Measurements from ENCODE around the gene UTP11.
"Not testable (repeated sequence)": the region's sequence is repeated elsewhere in the genome, so short reads cannot be mapped to it uniquely, and the experiment has no call there.

The UTP11 gene

GRCh38 chr1:38027201-38028104, 14.9 kb downstream of the UTP11 start:
- DNase-seq (ENCODE audit: low read depth in 2 of 2) = no peak

GRCh38 chr1:38028105-38028591, 15.6 kb downstream of the UTP11 start:
- peak; percentile 65 to 78 for DNase-seq (ENCODE audit: low read depth in 2 of 2)

- DNase-seq (ENCODE audit: low read depth in 2 of 2) = no peak
Measured at GRCh38 chr1:38028671-38029070, 16.1 kb downstream of the UTP11 start.

GRCh38 chr1:38029081-38029681, 16.6 kb downstream of the UTP11 start:
- no peak for DNase-seq (ENCODE audit: low read depth in 2 of 2)

GRCh38 chr1:38029685-38030511, 17.4 kb downstream of the UTP11 start:
- peak; percentile 65 to 74 for DNase-seq (ENCODE audit: low read depth in 2 of 2)

- no peak for DNase-seq (ENCODE audit: low read depth in 2 of 2)
Measured at GRCh38 chr1:38030596-38031512, 18.3 kb downstream of the UTP11 start.

- no peak for DNase-seq (ENCODE audit: low read depth in 2 of 2)
Measured at GRCh38 chr1:38031513-38031866, 19.0 kb downstream of the UTP11 start.

GRCh38 chr1:38032992-38033391, 20.5 kb downstream of the UTP11 start:
- not testable (repeated sequence) for DNase-seq (ENCODE audit: low read depth in 2 of 2)

- DNase-seq (ENCODE audit: low read depth in 2 of 2) = no peak
Measured at GRCh38 chr1:38034871-38035270, 22.3 kb downstream of the UTP11 start.

GRCh38 chr1:38037221-38037939, 24.8 kb downstream of the UTP11 start:
- DNase-seq (ENCODE audit: low read depth in 2 of 2) = no peak

GRCh38 chr1:38038861-38039260, 26.3 kb downstream of the UTP11 start:
- DNase-seq (ENCODE audit: low read depth in 2 of 2) = no peak

- DNase-seq (ENCODE audit: low read depth in 2 of 2) = no peak
Measured at GRCh38 chr1:38039331-38040088, 27.0 kb downstream of the UTP11 start.

GRCh38 chr1:38041936-38042834, 29.7 kb downstream of the UTP11 start:
- DNase-seq (ENCODE audit: low read depth in 2 of 2) = no peak

GRCh38 chr1:38043036-38043747, 30.7 kb downstream of the UTP11 start:
- no peak for DNase-seq (ENCODE audit: low read depth in 2 of 2)

- no peak for DNase-seq (ENCODE audit: low read depth in 2 of 2)
Measured at GRCh38 chr1:38044221-38045215, 32.0 kb downstream of the UTP11 start.

- no peak for DNase-seq (ENCODE audit: low read depth in 2 of 2)
Measured at GRCh38 chr1:38045401-38046332, 33.1 kb downstream of the UTP11 start.

Data from stimulated activated CD4-positive, alpha-beta T cell treated with anti-CD3 and anti-CD28 coated beads, Interleukin-4, amount 100 ng/mL, for 48 hours (primary cell).